ENCODE measurements around the gene TAPBP. TPM values are rescaled to one million over a fixed set of nuclear protein-coding genes. Genes with fewer than 3 reads are reported as not detected.
A peak's percentile ranks its signal among the peaks of the same experiment; 100 is the strongest.
"Not testable (repeated sequence)": the region's sequence is repeated elsewhere in the genome, so short reads cannot be mapped to it uniquely, and the experiment has no call there.

TAPBP gene
- 100 to 1,000 TPM in 1 of 4 donors, 10 to 100 TPM in 3; 69.8 to 150 (median 86.6) TPM for total RNA-seq

DNA sequence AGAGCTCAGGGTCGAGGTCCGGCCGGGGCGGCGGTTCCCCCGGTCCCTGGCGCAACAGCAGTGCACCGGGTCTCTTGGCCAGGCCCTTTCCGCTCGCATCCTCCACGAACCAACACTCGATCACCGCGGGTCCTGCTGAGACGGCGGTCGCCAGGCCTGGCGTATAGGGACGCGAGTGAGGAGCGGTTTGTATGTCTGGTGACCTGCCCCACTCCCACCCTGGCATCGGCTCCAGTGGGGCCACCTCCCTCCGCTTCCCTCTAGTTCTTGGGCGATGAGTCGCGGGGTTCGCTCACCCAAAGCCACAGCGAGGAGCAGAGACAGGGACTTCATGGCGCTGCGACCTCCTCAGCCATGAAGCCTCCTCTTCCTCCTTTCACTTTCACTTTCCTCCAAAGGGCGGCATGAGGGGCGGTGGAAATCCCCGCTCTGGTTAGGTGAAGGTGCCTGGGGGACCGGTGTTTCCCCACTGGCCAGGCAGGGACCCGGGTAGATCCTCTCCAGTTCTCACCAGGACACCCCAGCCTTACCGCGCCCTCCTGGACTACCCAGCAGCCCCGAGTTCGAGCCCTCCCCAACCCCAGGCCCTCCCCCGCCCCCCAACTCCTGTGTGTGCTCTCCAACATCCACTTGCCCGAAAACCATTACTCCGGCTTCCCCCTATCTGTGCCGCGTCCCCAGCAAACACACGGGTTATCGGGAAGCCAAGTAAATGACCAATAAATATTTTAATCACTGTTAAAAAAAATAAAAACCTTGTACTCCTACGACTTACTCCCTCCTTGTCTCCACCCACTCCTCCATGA lies at the start of gene TAPBP:
Gene TAPBP (minus strand): TSS at position 370 of the 806 bp plus-strand sequence. CDS start 37 bp downstream, at position 333.
- intact Hi-C loops (cut with DNase I): loop anchor here (5.0 kb wide), 1 partner anchor 42 kb away; the partner anchor contains the start of genes RPS18 and VPS52
- peaks cover 3 to 28% (median 25%) of the 10 kb centered on the region in 4 donors for H3K36me3 ChIP-seq
- peak within 1 kb of the TSS; percentile 59 to 96 (median 89) for H3K4me3 ChIP-seq
- H3K27ac ChIP-seq (replicated peaks in 1 of 4): peak within 1 kb of the TSS; percentile 88 to 96 (median 96)
- H3K9me3 ChIP-seq: no peaks in the 10 kb centered on the region
- DNase-seq (ENCODE audit: extremely low spot score): no peak
- H3K4me1 ChIP-seq: peaks cover 40 to 70% (median 61%) of the 10 kb centered on the region in 4 donors
- WGBS: 0% methylated on average over 28 of the region's 47 CpGs
- no peaks in the 10 kb centered on the region for H3K27me3 ChIP-seq
- TF ChIP-seq POLR2AphosphoS5 (IDR thresholded peaks at IDR 0.05) (peak; percentile 70 to 78), POLR2A (IDR thresholded peaks at IDR 0.05; ENCODE audit: low read depth) (no peak)

GRCh38 chr6:33363486-33363885 lies 49.6 kb upstream of the TAPBP start:
- H3K36me3 ChIP-seq; H3K4me3 ChIP-seq; DNase-seq (ENCODE audit: extremely low spot score); H3K4me1 ChIP-seq; H3K27me3 ChIP-seq; intact Hi-C loops (cut with DNase I); H3K9me3 ChIP-seq; H3K27ac ChIP-seq (replicated peaks in 1 of 4): not testable (repeated sequence)
- WGBS: 90% methylated on average over 12 of the region's 12 CpGs

DNA sequence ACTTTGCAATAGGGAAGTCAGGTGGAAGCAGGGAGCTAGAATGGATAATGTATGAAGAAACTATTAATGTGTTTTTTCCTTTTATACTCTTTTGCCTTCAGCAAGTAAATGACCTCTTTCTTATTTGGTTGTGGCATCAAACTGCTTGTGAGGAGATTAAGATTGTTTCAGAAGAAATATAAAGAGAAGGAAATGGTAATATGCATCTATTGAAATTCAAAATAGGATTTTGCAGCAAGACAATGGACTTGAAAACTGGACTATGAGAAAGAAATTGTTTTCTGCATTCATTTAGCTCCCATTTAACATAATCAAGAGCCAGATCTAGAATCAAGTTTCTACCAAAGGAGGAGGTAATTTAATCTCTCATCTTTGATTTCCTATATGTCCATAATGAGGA lies 45.5 kb upstream of the TAPBP start:
- Histone ChIP-seq H3K27me3 (peaks cover 0 to 17% (median 0%) of the 10 kb centered on the region in 4 donors), H3K36me3 (no peaks in the 10 kb centered on the region), H3K4me3 (no peak overlapping the region), H3K27ac (replicated peaks in 1 of 4) (no peak overlapping the region), H3K9me3 (no peaks in the 10 kb centered on the region), H3K4me1 (no peaks in the 10 kb centered on the region)
- DNase-seq (ENCODE audit: extremely low spot score): no peak
- intact Hi-C loops (cut with DNase I): no loop called here
- no peak for TF ChIP-seq POLR2AphosphoS5 (IDR thresholded peaks at IDR 0.05)
- no peak for TF ChIP-seq EP300 (IDR thresholded peaks at IDR 0.05)
- TF ChIP-seq POLR2A (IDR thresholded peaks at IDR 0.05; ENCODE audit: low read depth): no peak
- TF ChIP-seq, protein P1, sequence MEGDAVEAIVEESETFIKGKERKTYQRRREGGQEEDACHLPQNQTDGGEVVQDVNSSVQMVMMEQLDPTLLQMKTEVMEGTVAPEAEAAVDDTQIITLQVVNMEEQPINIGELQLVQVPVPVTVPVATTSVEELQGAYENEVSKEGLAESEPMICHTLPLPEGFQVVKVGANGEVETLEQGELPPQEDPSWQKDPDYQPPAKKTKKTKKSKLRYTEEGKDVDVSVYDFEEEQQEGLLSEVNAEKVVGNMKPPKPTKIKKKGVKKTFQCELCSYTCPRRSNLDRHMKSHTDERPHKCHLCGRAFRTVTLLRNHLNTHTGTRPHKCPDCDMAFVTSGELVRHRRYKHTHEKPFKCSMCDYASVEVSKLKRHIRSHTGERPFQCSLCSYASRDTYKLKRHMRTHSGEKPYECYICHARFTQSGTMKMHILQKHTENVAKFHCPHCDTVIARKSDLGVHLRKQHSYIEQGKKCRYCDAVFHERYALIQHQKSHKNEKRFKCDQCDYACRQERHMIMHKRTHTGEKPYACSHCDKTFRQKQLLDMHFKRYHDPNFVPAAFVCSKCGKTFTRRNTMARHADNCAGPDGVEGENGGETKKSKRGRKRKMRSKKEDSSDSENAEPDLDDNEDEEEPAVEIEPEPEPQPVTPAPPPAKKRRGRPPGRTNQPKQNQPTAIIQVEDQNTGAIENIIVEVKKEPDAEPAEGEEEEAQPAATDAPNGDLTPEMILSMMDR (IDR thresholded peaks at IDR 0.05): no peak

- peaks cover 0 to 17% (median 0%) of the 10 kb centered on the region in 4 donors for H3K27me3 ChIP-seq
- WGBS: 69% methylated on average over 13 of the region's 13 CpGs
- H3K4me3 ChIP-seq; H3K27ac ChIP-seq (replicated peaks in 1 of 4); H3K36me3 ChIP-seq; H3K4me1 ChIP-seq; DNase-seq (ENCODE audit: extremely low spot score); H3K9me3 ChIP-seq; intact Hi-C loops (cut with DNase I): not testable (repeated sequence)
Measured at GRCh38 chr6:33357160-33357871, 43.4 kb upstream of the TAPBP start.

DNA sequence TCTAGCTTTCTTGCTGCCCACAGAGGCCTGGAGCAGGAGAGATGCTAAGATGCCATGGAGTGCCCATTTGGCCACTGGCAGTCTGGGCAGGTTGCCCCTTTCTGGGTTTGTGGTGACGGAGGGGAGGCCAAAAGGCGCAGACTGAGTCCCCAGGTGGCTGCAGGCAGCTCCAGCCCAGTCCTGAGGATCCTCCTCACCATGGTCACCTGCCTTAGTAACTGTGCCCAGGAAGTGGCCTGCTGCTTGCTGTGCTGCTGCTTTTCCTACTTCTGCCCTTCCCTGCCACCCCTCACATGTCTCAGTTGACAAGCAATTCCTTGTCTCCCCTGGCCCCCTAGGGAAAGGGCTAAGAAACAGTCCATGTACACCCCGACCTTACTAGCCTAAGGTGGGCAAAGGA lies 42.4 kb upstream of the TAPBP start:
- H3K36me3 ChIP-seq: no peaks in the 10 kb centered on the region
- WGBS: 60% methylated on average over 3 of the region's 3 CpGs
- no peak for DNase-seq (ENCODE audit: extremely low spot score)
- intact Hi-C loops (cut with DNase I): no loop called here
- H3K27me3 ChIP-seq: peaks cover 0 to 17% (median 0%) of the 10 kb centered on the region in 4 donors
- H3K27ac ChIP-seq (replicated peaks in 1 of 4): no peak overlapping the region
- H3K9me3 ChIP-seq: no peaks in the 10 kb centered on the region
- H3K4me3 ChIP-seq: no peak overlapping the region
- H3K4me1 ChIP-seq: no peaks in the 10 kb centered on the region
- TF ChIP-seq EP300 (IDR thresholded peaks at IDR 0.05) (no peak), POLR2A (IDR thresholded peaks at IDR 0.05; ENCODE audit: low read depth) (no peak), POLR2AphosphoS5 (IDR thresholded peaks at IDR 0.05) (no peak)
- TF ChIP-seq, protein P1 (IDR thresholded peaks at IDR 0.05): no peak

- DNase-seq (ENCODE audit: extremely low spot score); H3K9me3 ChIP-seq; H3K4me1 ChIP-seq; H3K4me3 ChIP-seq; H3K27ac ChIP-seq (replicated peaks in 1 of 4); intact Hi-C loops (cut with DNase I); H3K36me3 ChIP-seq: not testable (repeated sequence)
- WGBS: 87% methylated on average over 6 of the region's 6 CpGs
- H3K27me3 ChIP-seq: peaks cover 0 to 17% (median 0%) of the 10 kb centered on the region in 4 donors
Measured at GRCh38 chr6:33355860-33356259, 42.0 kb upstream of the TAPBP start.
